NT2/D1 (cell line): Measurements from ENCODE around the gene ECI1.

Experiments used
- DNase-seq: peaks from one replicate; pipeline ENCODE4 v3.0.0-alpha.2; 2011; ENCODE audit warnings: low read depth, low spot score
- H3K27me3 ChIP-seq: 2 replicates; pipeline ENCODE4 v1.6.0; 2011; ENCODE audit warnings: mild to moderate bottlenecking; ENCODE audit not compliant: insufficient read length, insufficient read depth
- H3K36me3 ChIP-seq: 2 replicates; pipeline ENCODE4 v1.6.1; 2011; ENCODE audit warnings: mild to moderate bottlenecking, low read length, mixed read lengths; ENCODE audit not compliant: insufficient read depth, insufficient read length
- H3K4me1 ChIP-seq: 2 replicates; pipeline ENCODE4 v1.5.1; 2011; ENCODE audit not compliant: insufficient read depth, insufficient read length
- H3K4me3 ChIP-seq: 2 replicates; pipeline ENCODE4 v1.5.1; 2011; ENCODE audit warnings: low read depth; ENCODE audit not compliant: insufficient read length
- H3K9ac ChIP-seq: 2 replicates; pipeline ENCODE4 v1.6.0; 2011; ENCODE audit warnings: low read depth; ENCODE audit not compliant: insufficient read length
- H3K9me3 ChIP-seq: 2 replicates; pipeline ENCODE4 v1.5.1; 2011; ENCODE audit warnings: mild to moderate bottlenecking, low read length; ENCODE audit not compliant: insufficient read depth
- SUZ12 ChIP-seq: IDR thresholded peaks from 2 replicates; pipeline ENCODE4 v1.6.1; 2011; ENCODE audit not compliant: insufficient read length, insufficient read depth; ENCODE audit errors: extremely low read depth
- YY1 ChIP-seq: IDR thresholded peaks from 2 replicates; pipeline ENCODE4 v1.6.1; 2011; ENCODE audit not compliant: insufficient read length, insufficient read depth
- ZNF274 ChIP-seq: IDR thresholded peaks from 2 replicates; pipeline ENCODE4 v1.6.1; 2011; ENCODE audit warnings: mild to moderate bottlenecking, low read depth, low read length

Gene ECI1

GRCh38 chr16:2295056-2295798 lies 43.8 kb upstream of the ECI1 start:
- TF ChIP-seq YY1 (no peak), ZNF274 (no peak), SUZ12 (no peak)
- Histone ChIP-seq H3K9me3 (no peaks in the 10 kb centered on the region), H3K4me3 (no peak overlapping the region), H3K4me1 (no peaks in the 10 kb centered on the region), H3K27me3 (no peaks in the 10 kb centered on the region), H3K36me3 (no peaks in the 10 kb centered on the region), H3K9ac (no peak overlapping the region)
- no peak for DNase-seq

GRCh38 chr16:2292221-2292620 lies 40.8 kb upstream of the ECI1 start:
- Histone ChIP-seq H3K27me3 (no peaks in the 10 kb centered on the region), H3K9ac (no peak overlapping the region), H3K4me1 (peaks cover 2% of the 10 kb centered on the region), H3K9me3 (no peaks in the 10 kb centered on the region), H3K4me3 (no peak overlapping the region), H3K36me3 (no peaks in the 10 kb centered on the region)
- no peak for DNase-seq
- no peak for TF ChIP-seq SUZ12
- no peak for TF ChIP-seq ZNF274
- no peak for TF ChIP-seq YY1

- Histone ChIP-seq H3K4me3 (no peak overlapping the region), H3K4me1 (peaks cover 13% of the 10 kb centered on the region), H3K27me3 (no peaks in the 10 kb centered on the region), H3K9me3 (no peaks in the 10 kb centered on the region), H3K36me3 (no peaks in the 10 kb centered on the region), H3K9ac (no peak overlapping the region)
- no peak for DNase-seq
- TF ChIP-seq ZNF274, result no peak
- no peak for TF ChIP-seq YY1
- TF ChIP-seq SUZ12, result no peak
Measured at GRCh38 chr16:2289282-2289681, 37.9 kb upstream of the ECI1 start.

DNA sequence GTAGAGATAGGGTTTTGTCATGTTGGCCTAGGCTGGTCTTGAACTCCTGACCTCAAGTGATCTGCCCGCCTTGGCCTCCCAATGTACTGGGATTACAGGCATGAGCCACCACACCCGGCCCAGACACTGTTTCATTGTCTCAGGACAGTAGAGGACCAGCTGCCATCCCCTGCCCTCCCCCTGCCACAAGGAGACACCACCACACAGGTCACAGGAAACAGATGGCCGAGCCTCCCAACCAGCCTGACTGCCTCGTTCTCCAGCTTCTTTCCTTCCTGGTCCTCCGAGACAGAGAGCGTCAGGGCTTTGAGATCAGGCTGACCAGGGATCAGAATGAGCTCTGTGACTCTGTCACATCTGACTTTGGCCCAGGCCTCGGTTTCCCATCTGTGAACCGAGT lies 37.3 kb upstream of the ECI1 start:
- no peak for TF ChIP-seq SUZ12
- TF ChIP-seq ZNF274, result no peak
- H3K4me1 ChIP-seq, result peaks cover 13% of the 10 kb centered on the region
- no peaks in the 10 kb centered on the region for H3K36me3 ChIP-seq
- DNase-seq, result no peak
- H3K9ac ChIP-seq, result no peak overlapping the region
- H3K9me3 ChIP-seq, result no peaks in the 10 kb centered on the region
- H3K27me3 ChIP-seq, result no peaks in the 10 kb centered on the region
- H3K4me3 ChIP-seq, result no peak overlapping the region

DNA sequence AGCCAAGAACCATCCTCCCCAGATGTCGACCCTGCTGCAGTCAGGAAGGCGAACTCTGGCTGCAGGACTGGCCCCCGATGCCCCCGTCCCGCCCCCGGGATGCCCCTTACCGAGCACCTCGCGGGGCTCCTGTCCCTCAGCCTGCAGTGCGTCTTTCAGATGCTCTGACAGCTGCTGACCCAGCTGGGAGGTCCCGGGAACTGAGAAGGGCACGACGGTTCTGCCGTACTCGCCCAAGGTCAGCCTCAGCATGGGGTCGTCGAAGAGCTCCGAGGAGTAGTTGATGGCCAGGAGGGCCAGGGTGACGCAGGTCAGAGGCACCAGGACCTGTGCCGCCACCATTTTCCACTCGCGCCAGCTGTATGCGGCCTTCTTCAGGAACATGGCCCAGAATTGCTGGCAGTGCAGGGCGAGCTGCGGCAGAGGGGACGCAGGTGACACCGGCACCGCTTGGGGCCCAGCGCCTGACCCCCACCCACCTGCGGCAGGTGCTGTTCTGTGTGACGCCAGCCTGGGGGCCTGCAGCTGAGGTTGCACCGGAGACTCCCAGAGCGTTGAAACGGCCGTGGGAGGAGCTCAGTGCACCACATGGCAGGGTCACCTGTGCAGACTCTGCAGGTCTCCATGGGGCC lies 36.6 kb upstream of the ECI1 start:
- no peak for TF ChIP-seq YY1
- no peak for TF ChIP-seq ZNF274
- TF ChIP-seq SUZ12, result no peak
- no peak overlapping the region for H3K9ac ChIP-seq
- H3K27me3 ChIP-seq, result no peaks in the 10 kb centered on the region

DNA sequence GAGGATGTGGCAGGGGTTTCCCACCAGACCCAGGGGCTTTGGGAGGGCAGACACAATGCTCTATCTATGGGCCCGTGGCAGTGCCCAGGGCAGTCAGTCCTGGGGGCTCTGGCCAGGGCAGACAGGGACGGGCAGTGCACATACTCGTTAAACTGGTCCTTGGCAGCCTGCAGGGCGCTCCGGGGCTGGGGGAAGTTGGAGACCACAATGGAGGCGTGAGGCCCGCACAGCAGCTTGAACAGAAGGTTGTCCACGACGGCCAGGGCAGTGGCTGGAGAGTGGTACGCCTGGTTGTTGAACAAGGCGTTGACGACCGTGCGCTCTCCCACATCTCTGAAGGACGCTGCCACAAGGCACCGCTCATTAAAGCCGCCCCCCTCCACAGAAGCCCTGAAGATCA lies 35.2 kb upstream of the ECI1 start:
- H3K4me1 ChIP-seq, result peaks cover 15% of the 10 kb centered on the region
- H3K4me3 ChIP-seq, result no peak overlapping the region
- H3K9me3 ChIP-seq, result no peaks in the 10 kb centered on the region
- no peak overlapping the region for H3K9ac ChIP-seq
- TF ChIP-seq SUZ12, result no peak
- TF ChIP-seq ZNF274, result no peak
- no peak for TF ChIP-seq YY1
- no peak for DNase-seq
- no peaks in the 10 kb centered on the region for H3K27me3 ChIP-seq
- no peaks in the 10 kb centered on the region for H3K36me3 ChIP-seq

More for the DNA sequence above, 36.6 kb upstream of the ECI1 start:
- no peaks in the 10 kb centered on the region for H3K9me3 ChIP-seq
- H3K36me3 ChIP-seq, result no peaks in the 10 kb centered on the region
- H3K4me1 ChIP-seq, result peaks cover 15% of the 10 kb centered on the region
- DNase-seq, result no peak
- no peak overlapping the region for H3K4me3 ChIP-seq

DNA sequence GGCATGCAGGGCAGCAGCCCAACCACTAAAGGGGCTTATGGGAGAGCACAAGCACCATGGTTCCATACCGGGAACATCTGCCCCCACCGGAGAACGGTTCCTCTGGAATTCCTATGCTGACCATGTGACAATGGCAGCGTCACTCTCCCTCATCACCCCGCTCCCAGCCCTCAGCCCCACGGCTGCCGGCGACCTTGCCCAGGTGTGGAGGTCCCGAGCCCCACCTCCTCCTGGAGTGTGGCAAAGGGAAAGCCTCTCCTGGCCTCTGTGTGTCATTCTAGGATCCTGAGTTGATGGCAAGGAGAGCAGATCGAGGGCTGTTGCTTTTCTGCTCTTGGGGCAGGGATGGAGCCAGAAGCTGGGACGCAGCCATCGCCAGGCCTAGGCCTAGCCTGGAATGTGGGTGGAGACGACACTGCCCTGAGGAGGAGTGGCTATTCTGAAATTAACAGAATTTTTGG lies 34.4 kb upstream of the ECI1 start:
- TF ChIP-seq YY1 (no peak), SUZ12 (no peak), ZNF274 (no peak)
- H3K27me3 ChIP-seq, result no peaks in the 10 kb centered on the region
- no peak for DNase-seq
- no peak overlapping the region for H3K9ac ChIP-seq
- peaks cover 15% of the 10 kb centered on the region for H3K4me1 ChIP-seq
- no peaks in the 10 kb centered on the region for H3K36me3 ChIP-seq
- no peak overlapping the region for H3K4me3 ChIP-seq
- H3K9me3 ChIP-seq, result no peaks in the 10 kb centered on the region
